Measurements from ENCODE around the gene ZNF853. TPM values are rescaled to one million over a fixed set of nuclear protein-coding genes. Genes with fewer than 3 reads are reported as not detected.
A peak's percentile ranks its signal among the peaks of the same experiment; 100 is the strongest.

The ZNF853 gene
- total RNA-seq, 4 donors from 2014 or later: 0.61 to 9.3 (median 2.1) TPM

GRCh38 chr7:6613706-6614105, 1.7 kb upstream of the ZNF853 start:
- Histone ChIP-seq H3K4me3 (no peak overlapping the region), H3K27ac (no peak overlapping the region), H3K9me3 (no peaks in the 10 kb centered on the region), H3K4me1 (peaks cover 0 to 22% (median 8%) of the 10 kb centered on the region in 3 donors), H3K36me3 (peaks cover 0 to 5% (median 0%) of the 10 kb centered on the region in 3 donors), H3K27me3 (peaks cover 0 to 29% (median 0%) of the 10 kb centered on the region in 4 donors)
- WGBS, 2 donors: 28 to 36% methylated on average over 2 of the region's 2 CpGs
- intact Hi-C loops (cut with DNase I): no loop called here
- no peak for DNase-seq
- no peak for TF ChIP-seq POLR2A (IDR thresholded peaks at IDR 0.05)
- no peak for TF ChIP-seq CTCF (IDR thresholded peaks at IDR 0.05)

GRCh38 chr7:6615723-6616555, 529 bp downstream of the ZNF853 start:
- no peak for TF ChIP-seq CTCF (IDR thresholded peaks at IDR 0.05)
- TF ChIP-seq POLR2A (IDR thresholded peaks at IDR 0.05): no peak
- Histone ChIP-seq H3K4me3 (peak overlapping the region; percentile 43 to 83 (median 62)), H3K27ac (peak overlapping the region in 2 of 4 donors; percentile 39 to 55), H3K27me3 (peaks cover 0 to 29% (median 0%) of the 10 kb centered on the region in 4 donors), H3K4me1 (peaks cover 0 to 22% (median 8%) of the 10 kb centered on the region in 3 donors), H3K9me3 (no peaks in the 10 kb centered on the region), H3K36me3 (peaks cover 0 to 1% (median 0%) of the 10 kb centered on the region in 3 donors)
- intact Hi-C loops (cut with DNase I): no loop called here
- DNase-seq: no peak
- WGBS, 2 donors: 72 to 80% methylated on average over 1 to 5 of the region's 63 CpGs

- Histone ChIP-seq H3K27ac (no peak overlapping the region), H3K27me3 (peaks cover 0 to 29% (median 0%) of the 10 kb centered on the region in 4 donors), H3K36me3 (peaks cover 0 to 12% (median 0%) of the 10 kb centered on the region in 3 donors), H3K4me1 (peaks cover 0 to 22% (median 8%) of the 10 kb centered on the region in 3 donors), H3K9me3 (no peaks in the 10 kb centered on the region), H3K4me3 (no peak overlapping the region)
- TF ChIP-seq CTCF (IDR thresholded peaks at IDR 0.05) (no peak), POLR2A (IDR thresholded peaks at IDR 0.05) (no peak)
- WGBS, 2 donors: 80 to 100% methylated on average over 3 to 6 of the region's 20 CpGs
- intact Hi-C loops (cut with DNase I): no loop called here
- no peak for DNase-seq
Measured at GRCh38 chr7:6616854-6617643, 1.6 kb downstream of the ZNF853 start.

- 66 to 79% methylated on average over 4 of the region's 4 CpGs for WGBS, 2 donors
- no peak overlapping the region for H3K4me3 ChIP-seq
Measured at GRCh38 chr7:6618621-6619020, 3.2 kb downstream of the ZNF853 start.

More at GRCh38 chr7:6618621-6619020, 3.2 kb downstream of the ZNF853 start:
- intact Hi-C loops (cut with DNase I): no loop called here
- TF ChIP-seq POLR2A (IDR thresholded peaks at IDR 0.05) (no peak), CTCF (IDR thresholded peaks at IDR 0.05) (no peak)
- Histone ChIP-seq H3K27ac (no peak overlapping the region), H3K4me1 (peaks cover 0 to 22% (median 8%) of the 10 kb centered on the region in 3 donors), H3K36me3 (peaks cover 0 to 28% (median 0%) of the 10 kb centered on the region in 3 donors), H3K9me3 (no peaks in the 10 kb centered on the region), H3K27me3 (peaks cover 0 to 25% (median 0%) of the 10 kb centered on the region in 4 donors)
- DNase-seq: no peak
